Measurements from ENCODE around the gene SETD3.

SETD3 gene

GRCh38 chr14:99481745-99482099 lies 1.1 kb upstream of the SETD3 start:
- no peak for FAIRE-seq

GRCh38 chr14:99480917-99481744 lies 472 bp upstream of the SETD3 start, which contains the start of gene CCNK:
TSS of gene CCNK (plus strand) at chr14:99481409. CDS start at chr14:99492678, 11,269 bp downstream.
- FAIRE-seq: peak; percentile 99

GRCh38 chr14:99479160-99479905 lies 1.3 kb downstream of the SETD3 start:
- FAIRE-seq: no peak

- FAIRE-seq: no peak
Observed at GRCh38 chr14:99478128-99478527, 2.5 kb downstream of the SETD3 start.

GRCh38 chr14:99476864-99477263 lies 3.8 kb downstream of the SETD3 start:
- FAIRE-seq: no peak

GRCh38 chr14:99475660-99476059 lies 5.0 kb downstream of the SETD3 start:
- FAIRE-seq: no peak

- FAIRE-seq: no peak
Observed at GRCh38 chr14:99475179-99475578, 5.5 kb downstream of the SETD3 start.

GRCh38 chr14:99473458-99473857 lies 7.2 kb downstream of the SETD3 start:
- no peak for FAIRE-seq

- FAIRE-seq: no peak
Observed at GRCh38 chr14:99472937-99473336, 7.7 kb downstream of the SETD3 start.

- no peak for FAIRE-seq
Observed at GRCh38 chr14:99471731-99472130, 8.9 kb downstream of the SETD3 start.

- no peak for FAIRE-seq
Observed at GRCh38 chr14:99468836-99469592, 11.6 kb downstream of the SETD3 start.

- FAIRE-seq: no peak
Observed at GRCh38 chr14:99468081-99468480, 12.6 kb downstream of the SETD3 start.

- no peak for FAIRE-seq
Observed at GRCh38 chr14:99467336-99468078, 13.2 kb downstream of the SETD3 start.

GRCh38 chr14:99466758-99467157 lies 13.9 kb downstream of the SETD3 start:
- FAIRE-seq: no peak

- no peak for FAIRE-seq
Observed at GRCh38 chr14:99465288-99465687, 15.4 kb downstream of the SETD3 start.

- FAIRE-seq: no peak
Observed at GRCh38 chr14:99463974-99464373, 16.7 kb downstream of the SETD3 start.

- no peak for FAIRE-seq
Observed at GRCh38 chr14:99462210-99462609, 18.4 kb downstream of the SETD3 start.

- FAIRE-seq: no peak
Observed at GRCh38 chr14:99461411-99462085, 19.1 kb downstream of the SETD3 start.

GRCh38 chr14:99460793-99461192 lies 19.9 kb downstream of the SETD3 start:
- no peak for FAIRE-seq

GRCh38 chr14:99459481-99460100 lies 21.1 kb downstream of the SETD3 start:
- FAIRE-seq: no peak

- no peak for FAIRE-seq
Observed at GRCh38 chr14:99454246-99454645, 26.4 kb downstream of the SETD3 start.

- no peak for FAIRE-seq
Observed at GRCh38 chr14:99452968-99453367, 27.7 kb downstream of the SETD3 start.

All from G401.6 (cell line).